SH-SY5Y (cell line): ENCODE data around the gene FRMD5.

Experiments used
- GATA2 ChIP-seq: IDR thresholded peaks from 2 replicates; pipeline ENCODE4 v1.6.1; 2011; ENCODE audit warnings: mild to moderate bottlenecking, low read depth, low read length
- GATA3 ChIP-seq: IDR thresholded peaks from 2 replicates; pipeline ENCODE4 v1.6.1; 2011; ENCODE audit warnings: low read depth, mild to moderate bottlenecking, low read length, moderate library complexity

GRCh38 chr15:43915631-43916325 lies 279.3 kb downstream of the FRMD5 start:
- TF ChIP-seq GATA3: no peak
- TF ChIP-seq GATA2: no peak
